ENCODE results near the gene C19orf25.
"Not testable (repeated sequence)": the region's sequence is repeated elsewhere in the genome, so short reads cannot be mapped to it uniquely, and the experiment has no call there.

C19orf25 gene

GRCh38 chr19:1478934-1479707 is at the start of gene C19orf25:
Gene C19orf25 (minus strand): TSS chr19:1479215. CDS start chr19:1478903, 312 bp downstream.
- peak; percentile 86 for DNase-seq

- DNase-seq: no peak
Observed at GRCh38 chr19:1527650-1528309, 48.8 kb upstream of the C19orf25 start.

GRCh38 chr19:1526979-1527649 is 48.1 kb upstream of the C19orf25 start:
- no peak for DNase-seq

GRCh38 chr19:1526066-1526778 is 47.2 kb upstream of the C19orf25 start:
- DNase-seq: no peak

GRCh38 chr19:1525343-1525742 is 46.3 kb upstream of the C19orf25 start:
- DNase-seq: no peak

GRCh38 chr19:1524972-1525325 is 45.9 kb upstream of the C19orf25 start:
- no peak for DNase-seq

GRCh38 chr19:1524287-1524971 is 45.4 kb upstream of the C19orf25 start:
- no peak for DNase-seq

GRCh38 chr19:1523412-1524286 is 44.6 kb upstream of the C19orf25 start, which contains the start of gene PLK5:
Gene PLK5 (plus strand): TSS chr19:1524077. CDS start chr19:1526997, 2,920 bp downstream.
- no peak for DNase-seq

- DNase-seq: no peak
Observed at GRCh38 chr19:1522838-1523237, 43.8 kb upstream of the C19orf25 start.

GRCh38 chr19:1522061-1522460 is 43.0 kb upstream of the C19orf25 start:
- no peak for DNase-seq

- DNase-seq: no peak
Observed at GRCh38 chr19:1521636-1522035, 42.6 kb upstream of the C19orf25 start.

- no peak for DNase-seq
Observed at GRCh38 chr19:1520203-1520780, 41.3 kb upstream of the C19orf25 start.

- DNase-seq: not testable (repeated sequence)
Observed at GRCh38 chr19:1519802-1520201, 40.8 kb upstream of the C19orf25 start.

GRCh38 chr19:1518471-1518870 is 39.5 kb upstream of the C19orf25 start:
- no peak for DNase-seq

- DNase-seq: no peak
Observed at GRCh38 chr19:1516395-1516753, 37.4 kb upstream of the C19orf25 start.

GRCh38 chr19:1514986-1515721 is 36.1 kb upstream of the C19orf25 start:
- no peak for DNase-seq

- no peak for DNase-seq
Observed at GRCh38 chr19:1514295-1514661, 35.3 kb upstream of the C19orf25 start.

GRCh38 chr19:1513499-1514294 is 34.7 kb upstream of the C19orf25 start:
- no peak for DNase-seq

GRCh38 chr19:1512671-1513498 is 33.9 kb upstream of the C19orf25 start, which contains the start of gene ADAMTSL5:
Gene ADAMTSL5 (minus strand): TSS chr19:1513019. CDS start chr19:1510943, 2,076 bp downstream.
- no peak for DNase-seq

Measured in DMS79 treated with DMSO at 0.1 percent for 48 hours (cell line).